ENCODE results near the gene CCDC157. TPM values are rescaled to one million over a fixed set of nuclear protein-coding genes. Genes with fewer than 3 reads are reported as not detected.

The CCDC157 gene
- total RNA-seq, 2 donors from 2014 or later: 0.76 to 0.88 TPM

DNA sequence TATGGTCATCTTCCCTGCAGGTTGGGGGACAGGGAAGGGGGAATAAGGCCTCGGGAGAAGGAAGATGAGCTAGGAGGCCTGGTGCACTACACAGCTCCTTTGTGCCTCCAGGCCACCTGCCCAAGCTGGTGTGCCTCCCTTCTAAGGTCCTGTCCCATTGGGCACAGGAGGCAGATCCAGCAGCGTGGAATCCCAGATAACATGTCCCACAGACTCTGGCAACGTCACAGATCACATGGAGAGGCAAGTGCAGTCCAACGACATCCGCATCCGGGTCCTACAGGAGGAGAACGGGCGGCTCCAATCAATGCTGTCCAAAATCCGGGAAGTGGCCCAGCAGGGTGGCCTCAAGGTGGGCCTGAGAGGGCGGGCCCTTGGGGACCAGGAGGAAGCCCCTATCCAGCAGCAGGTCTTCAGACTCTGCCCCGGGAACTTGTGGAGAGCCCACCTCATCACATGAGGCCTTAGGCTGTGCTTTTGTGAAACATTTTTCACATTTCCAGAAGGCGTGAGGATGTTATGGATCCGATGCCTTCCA is 18.6 kb downstream of the CCDC157 start:
- DNase-seq (ENCODE audit: low spot score): no peak
- intact Hi-C loops (cut with DNase I): loop anchor here in 1 of 2 donors (5.0 kb wide), 1 partner anchor 98 kb away; no protein-coding TSS in a partner anchor

DNA sequence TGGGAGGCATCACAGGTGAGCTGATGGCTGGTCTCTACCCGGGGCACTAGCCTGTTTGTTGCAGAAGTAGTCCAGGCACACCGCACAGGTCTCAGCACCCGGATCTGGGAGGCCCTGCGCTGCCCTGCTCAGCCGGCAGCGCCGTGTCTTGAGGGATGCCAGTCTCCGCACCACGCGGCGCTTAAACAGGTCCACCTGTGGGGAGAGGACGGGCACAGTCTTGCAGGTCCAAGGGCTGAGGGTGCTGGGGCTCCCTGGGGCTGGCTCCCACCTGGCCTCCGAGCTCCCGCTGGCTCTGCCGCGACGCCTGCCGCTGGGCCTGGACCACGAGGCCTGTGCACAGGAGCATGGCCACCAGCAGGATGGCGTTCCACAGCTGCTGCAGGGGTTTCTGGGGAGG is 23.2 kb downstream of the CCDC157 start:
- intact Hi-C loops (cut with DNase I): no loop called here
- DNase-seq (ENCODE audit: low spot score): no peak

DNA sequence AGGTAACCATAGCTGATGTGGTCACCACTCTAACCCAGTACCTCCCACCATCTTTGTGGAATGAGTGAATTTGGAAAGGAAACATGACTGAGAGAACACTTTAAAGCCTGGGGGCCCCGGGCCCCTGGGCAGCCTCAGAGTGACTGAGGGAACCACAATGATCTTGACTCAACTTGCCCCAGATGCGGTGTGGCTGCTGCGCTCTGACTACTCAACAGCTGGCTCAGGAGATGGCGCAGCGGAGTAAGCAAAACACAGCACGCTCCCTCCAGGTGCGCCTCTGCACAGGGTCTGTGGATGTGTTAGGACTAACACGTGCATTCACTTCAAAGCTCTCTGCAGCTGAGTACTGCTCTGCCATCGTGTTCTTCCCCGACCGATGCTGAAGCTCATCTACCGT is 24.5 kb downstream of the CCDC157 start:
- intact Hi-C loops (cut with DNase I): no loop called here
- DNase-seq (ENCODE audit: low spot score): no peak

DNA sequence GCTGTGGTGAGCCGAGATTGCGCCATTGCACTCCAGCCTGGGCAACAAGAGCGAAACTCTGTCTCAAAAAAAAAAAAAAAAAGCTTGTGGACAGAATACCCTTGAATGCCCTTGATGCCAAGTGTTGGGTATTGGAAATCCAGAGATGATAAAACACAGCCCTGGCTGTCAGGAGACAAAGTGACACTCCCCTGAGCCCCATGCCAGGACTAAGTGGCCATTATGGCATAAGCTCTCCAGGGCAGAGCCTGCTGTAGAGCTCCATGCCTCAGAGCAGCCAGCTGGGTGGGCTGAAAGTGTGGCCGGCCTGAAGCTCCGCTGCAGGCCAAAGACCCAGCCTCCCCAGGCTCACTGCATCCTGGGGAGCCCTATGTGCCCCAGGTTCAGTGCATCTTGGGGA is 25.5 kb downstream of the CCDC157 start:
- intact Hi-C loops (cut with DNase I): no loop called here
- DNase-seq (ENCODE audit: low spot score): no peak

DNA sequence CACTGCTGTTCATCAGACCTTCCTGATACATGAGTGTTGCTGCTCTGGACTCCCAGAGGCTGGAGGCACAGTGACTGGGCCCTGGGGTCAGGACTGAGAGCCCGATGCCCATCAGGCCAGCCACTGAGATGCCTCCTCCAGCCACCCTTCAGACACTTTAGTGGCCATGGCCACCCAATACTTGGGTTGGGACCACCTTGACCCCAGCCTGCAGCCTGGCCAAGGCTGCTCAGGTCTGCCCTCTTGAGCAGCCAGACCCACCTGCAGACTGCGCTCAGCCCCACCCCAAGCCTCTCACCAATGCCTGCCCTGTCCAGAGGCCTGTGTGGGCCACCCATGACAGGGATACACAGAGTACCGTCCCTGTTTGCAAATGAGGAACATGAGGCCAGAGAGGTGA is 26.3 kb downstream of the CCDC157 start:
- DNase-seq (ENCODE audit: low spot score): no peak
- intact Hi-C loops (cut with DNase I): no loop called here

DNA sequence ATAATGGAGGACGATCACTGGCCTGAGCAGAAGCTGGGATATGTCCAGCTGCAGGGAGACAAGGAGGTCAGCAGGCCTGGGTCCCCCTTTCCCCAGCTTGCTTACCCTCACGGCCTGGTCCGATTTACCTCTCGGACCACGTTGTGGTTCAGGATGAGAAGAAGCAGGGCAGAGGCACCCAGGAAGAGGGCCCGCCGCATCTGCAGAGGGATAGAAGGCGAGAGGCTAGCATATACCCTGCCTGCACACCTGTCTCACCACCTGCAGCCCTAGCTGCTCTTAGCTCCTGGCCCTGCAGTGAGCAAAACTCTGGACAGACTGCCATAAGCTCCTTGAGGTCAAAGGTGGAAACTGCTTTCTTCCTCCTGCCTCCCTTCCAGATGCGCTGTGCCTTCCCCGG is 29.1 kb downstream of the CCDC157 start:
- DNase-seq (ENCODE audit: low spot score): no peak
- intact Hi-C loops (cut with DNase I): loop anchor here (2.0 kb wide), 1 partner anchor 123 kb away; no protein-coding TSS in a partner anchor

DNA sequence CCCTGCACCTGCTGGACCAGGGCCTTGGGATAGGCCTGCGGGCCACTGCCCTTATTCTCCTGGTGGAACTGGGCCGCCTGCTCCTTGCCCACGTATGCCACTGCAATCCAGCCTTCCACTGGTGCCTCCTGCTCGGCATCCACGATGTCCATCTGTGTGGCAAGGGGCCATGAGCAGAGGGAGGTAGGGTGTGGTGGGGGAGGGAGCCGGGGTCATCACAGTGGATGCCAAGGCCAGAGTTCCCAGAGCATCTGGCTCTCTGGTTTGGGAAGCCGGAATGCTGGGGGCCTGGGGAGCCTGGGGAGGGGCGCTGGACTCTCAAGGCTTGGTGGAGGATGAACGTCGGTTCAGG is 29.8 kb downstream of the CCDC157 start:
- intact Hi-C loops (cut with DNase I): loop anchor here (2.0 kb wide), 1 partner anchor 124 kb away; no protein-coding TSS in a partner anchor
- DNase-seq (ENCODE audit: low spot score): no peak

DNA sequence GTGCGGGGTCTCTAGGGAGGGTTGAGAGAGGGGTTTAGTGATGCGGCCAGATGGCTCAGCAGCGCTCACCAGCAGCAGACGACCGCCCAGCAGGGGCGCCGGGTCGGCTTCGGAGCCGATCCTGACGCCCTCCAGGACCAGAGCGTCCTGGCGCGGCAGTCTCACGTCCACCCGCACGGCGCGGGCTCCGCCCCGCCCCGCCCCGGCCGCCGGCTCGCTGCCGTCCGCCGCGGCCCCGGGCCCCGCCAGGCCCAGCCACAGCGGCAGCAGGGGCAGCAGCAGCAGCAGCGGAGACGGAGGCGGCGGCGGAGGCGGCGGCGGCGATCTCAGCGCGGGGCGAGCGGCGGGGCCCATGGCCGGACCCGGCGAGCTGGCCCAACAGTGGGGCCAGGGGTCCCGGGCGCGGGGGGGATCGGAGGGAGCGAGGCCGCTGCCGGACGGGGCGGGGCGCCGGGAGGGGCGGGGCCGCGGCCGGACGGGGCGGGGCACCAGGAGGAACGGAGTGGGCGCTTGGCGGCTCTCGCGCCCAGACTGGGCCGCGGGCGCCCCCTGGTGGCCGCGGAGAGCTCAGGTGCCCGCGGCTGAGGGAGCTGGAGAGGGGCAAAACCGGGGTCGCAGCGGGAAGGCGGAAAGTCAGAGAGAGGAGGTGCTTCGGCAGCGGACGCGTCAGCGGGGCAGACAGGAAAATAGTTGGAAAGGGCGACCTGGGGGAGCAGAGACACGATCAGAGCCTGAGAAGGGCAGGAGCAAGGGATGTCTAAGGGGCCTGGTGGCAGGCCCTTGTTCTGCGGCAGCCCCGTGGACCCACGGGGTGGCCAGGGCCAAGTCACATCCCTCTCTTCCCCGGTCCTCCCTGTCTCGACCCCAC is 30.4 kb downstream of the CCDC157 start, which contains the start of gene RNF215:
RNF215 (minus strand) TSS at position 452 of the 868 bp plus-strand sequence; CDS start at position 354, 98 bp downstream.
- intact Hi-C loops (cut with DNase I): loop anchor here (2.0 kb wide), 1 partner anchor 124 kb away; no protein-coding TSS in a partner anchor
- peak; percentile 94 for DNase-seq (ENCODE audit: low spot score)

DNA sequence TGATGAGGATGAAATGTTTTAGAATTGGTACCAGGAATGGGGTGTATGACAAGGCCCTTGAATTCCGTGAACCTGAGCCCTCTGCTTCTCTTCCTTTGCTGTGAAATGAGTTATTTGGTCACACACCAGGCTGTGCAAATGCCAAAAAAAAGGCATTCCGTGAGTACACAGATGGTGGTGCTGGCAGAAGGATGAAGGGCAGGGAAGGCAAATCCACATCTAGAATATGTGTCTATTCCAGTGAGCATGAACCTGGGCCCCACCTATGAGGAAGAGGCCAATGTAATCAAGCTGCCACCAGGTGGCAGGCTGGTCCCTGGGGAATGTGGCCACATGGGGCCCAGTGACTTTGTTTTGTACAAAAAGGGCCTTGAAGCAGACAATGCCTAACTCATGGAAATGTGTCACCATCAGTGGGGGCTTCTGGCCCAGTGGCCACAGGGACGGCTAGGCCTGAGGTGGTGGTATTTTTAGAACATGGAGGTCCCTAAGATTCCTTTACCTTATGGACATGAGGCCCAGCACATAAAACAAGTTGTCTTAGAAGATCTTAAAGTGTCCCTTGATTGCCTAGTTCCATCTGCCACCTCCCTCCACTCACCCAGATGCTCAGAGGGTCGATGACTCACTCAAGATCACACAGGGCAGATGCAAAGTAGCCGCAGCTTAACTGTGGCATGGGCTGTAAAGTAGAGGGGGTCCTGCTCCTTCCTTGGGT is 34.3 kb downstream of the CCDC157 start:
- peak; percentile 86 for DNase-seq (ENCODE audit: low spot score)
- intact Hi-C loops (cut with DNase I): no loop called here

DNA sequence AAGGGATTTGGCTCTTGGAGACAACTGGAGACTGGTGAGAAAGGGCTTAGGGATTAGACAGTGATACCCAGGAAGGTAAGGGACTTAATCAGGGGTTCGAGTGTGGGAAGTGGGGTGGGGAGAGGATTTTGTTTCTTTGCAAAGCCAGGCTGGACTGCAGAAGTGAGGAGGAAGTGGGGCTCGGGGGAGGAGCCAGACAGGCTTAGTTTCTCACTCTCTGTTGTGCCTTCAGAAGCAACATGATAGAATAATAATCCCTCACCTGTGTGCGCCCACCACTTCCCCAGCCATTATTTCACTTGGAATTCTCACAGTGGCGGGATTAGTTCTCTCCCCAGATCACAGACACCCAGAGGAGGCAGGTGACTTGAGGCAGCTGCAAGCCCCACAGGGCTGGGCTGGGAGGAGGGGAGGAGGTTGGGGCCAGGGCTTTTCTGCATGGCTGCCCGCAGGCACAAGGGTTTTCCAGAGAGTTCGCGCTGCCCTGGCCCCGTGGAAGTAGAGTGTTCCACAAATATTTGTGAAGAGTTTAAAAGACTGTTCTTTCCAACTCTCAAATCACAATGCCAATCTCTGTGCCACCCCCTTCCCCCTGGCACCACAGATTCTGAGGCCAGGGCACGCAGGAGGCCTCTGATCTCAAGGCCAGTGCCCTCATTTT is 36.0 kb downstream of the CCDC157 start:
- intact Hi-C loops (cut with DNase I): no loop called here
- no peak for DNase-seq (ENCODE audit: low spot score)

DNA sequence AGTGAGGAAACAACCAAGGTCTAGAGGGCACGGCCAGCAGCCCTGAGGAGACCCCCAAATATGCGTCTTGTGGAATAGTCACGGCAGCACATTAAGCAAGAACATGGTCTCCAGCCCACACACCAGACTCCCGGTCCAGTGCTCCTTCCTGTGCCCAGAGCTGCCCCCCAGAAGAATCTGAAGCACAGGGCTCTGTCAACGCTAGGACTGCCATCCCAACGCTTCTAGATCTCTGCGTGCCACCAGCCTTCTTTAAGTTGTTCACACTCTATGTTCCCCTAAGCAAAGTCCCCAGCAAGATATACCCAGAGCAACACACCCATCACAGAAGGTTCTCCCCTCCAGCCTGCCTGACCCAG is 36.5 kb downstream of the CCDC157 start:
- no peak for DNase-seq (ENCODE audit: low spot score)
- intact Hi-C loops (cut with DNase I): no loop called here

DNA sequence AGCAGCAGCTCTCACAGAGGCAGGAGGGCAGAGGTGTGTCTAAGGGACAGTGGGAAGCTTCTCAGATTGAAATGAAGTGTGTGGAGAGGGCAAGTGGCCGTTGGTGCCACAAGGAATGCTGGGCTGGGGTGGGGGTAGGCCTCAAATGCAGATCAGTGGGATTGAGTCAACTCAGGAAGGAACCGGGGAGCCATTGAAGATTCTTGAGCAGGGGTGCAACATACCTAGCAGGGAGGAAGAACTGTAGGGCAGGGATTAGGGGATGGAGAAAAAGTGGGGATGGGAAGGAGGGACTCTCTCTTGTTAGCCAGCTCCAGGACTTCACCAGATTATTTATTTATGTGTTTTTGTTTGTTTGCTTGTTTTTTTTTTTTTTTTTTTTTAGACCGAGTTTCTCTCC is 37.1 kb downstream of the CCDC157 start:
- intact Hi-C loops (cut with DNase I): no loop called here
- DNase-seq (ENCODE audit: low spot score): no peak

DNA sequence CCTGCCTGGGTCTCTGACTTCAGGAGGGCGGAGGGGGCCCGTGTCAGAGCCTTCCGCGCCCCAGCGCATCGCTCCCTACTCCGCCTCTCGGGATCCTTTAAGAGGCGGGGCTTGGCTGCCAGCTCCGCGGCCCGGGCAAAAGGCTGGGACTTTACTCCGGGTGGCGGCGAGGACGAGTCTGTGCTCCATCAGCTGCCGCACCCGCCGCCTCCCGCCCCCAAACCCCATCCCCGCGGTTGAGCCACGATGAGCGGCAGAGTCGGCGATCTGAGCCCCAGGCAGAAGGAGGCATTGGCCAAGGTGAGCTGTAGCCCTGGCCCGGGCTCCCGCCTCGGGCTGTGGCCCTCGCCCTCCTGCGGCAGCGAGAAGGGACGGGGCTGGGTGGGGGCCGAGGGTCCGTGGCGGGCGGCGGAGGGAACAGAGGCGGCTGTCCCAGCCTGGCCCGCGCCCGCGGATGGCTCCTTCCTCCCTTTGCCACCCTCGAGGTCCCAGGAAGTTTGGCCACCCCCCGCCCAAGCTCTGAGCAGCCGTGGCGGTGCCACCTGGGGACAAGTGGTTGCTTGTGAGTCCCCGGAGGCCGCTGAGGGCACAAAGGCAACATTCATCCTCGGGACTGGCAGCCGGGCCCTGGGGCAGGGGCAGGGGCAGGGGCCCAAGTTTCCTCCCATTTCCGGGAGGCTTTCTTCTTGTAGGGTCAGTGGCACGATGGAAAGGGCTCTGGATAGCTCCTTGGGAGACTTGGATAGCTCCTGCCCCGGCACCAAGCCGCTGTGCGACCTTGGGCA is 40.3 kb downstream of the CCDC157 start, which contains the start of gene SEC14L2:
SEC14L2 (plus strand) TSS at position 148 of the 785 bp plus-strand sequence; CDS start at position 247, 99 bp downstream.
- intact Hi-C loops (cut with DNase I): no loop called here
- DNase-seq (ENCODE audit: low spot score): peak; percentile 90

DNA sequence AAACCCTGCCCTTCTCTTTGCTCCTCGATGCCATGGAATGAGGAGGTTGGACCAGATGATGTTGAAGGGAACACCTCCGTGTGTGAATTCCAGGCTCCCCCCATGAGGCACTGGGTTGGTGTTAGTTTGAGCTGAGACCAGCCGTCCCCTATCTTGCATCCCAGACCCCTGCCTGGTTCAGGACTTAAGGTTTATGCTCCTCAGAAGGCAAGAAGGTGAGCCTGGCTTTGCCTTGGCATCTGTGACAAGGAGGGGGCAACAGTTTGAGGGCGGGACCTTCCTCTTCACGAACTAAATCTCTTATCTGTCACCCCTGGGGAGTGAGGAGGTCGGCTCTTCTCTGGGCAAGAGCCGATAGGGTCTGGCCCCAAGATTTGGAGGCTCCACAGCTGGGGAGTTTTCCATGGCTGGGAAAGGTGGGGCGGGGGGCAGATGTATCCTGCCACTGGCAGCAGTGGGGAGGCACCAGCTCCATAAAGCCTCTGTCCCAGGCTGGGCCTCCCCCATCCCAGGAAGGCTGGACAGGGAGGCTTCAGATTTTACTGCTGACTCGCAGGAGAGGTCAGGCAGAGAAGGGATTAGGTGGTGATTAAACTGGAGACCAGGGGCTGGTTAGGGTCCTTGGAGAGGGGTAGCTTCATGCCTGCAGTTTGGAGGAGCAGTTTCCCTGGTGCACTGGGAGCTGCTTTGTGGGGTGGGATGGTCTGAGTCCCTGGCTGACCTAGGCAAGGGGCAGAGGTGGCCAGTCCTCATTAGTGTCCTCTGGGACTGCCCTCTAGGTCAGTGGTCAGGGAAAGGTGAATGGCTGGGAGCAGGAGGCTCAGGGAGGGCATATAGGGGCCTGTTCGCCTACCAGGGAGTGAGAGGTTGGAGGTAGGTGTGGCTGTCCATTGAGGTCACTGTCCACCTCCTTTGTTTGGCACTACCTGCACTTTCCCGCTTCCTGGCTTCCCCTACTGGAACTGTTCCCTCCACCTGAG is 41.1 kb downstream of the CCDC157 start:
- intact Hi-C loops (cut with DNase I): no loop called here
- DNase-seq (ENCODE audit: low spot score): no peak

DNA sequence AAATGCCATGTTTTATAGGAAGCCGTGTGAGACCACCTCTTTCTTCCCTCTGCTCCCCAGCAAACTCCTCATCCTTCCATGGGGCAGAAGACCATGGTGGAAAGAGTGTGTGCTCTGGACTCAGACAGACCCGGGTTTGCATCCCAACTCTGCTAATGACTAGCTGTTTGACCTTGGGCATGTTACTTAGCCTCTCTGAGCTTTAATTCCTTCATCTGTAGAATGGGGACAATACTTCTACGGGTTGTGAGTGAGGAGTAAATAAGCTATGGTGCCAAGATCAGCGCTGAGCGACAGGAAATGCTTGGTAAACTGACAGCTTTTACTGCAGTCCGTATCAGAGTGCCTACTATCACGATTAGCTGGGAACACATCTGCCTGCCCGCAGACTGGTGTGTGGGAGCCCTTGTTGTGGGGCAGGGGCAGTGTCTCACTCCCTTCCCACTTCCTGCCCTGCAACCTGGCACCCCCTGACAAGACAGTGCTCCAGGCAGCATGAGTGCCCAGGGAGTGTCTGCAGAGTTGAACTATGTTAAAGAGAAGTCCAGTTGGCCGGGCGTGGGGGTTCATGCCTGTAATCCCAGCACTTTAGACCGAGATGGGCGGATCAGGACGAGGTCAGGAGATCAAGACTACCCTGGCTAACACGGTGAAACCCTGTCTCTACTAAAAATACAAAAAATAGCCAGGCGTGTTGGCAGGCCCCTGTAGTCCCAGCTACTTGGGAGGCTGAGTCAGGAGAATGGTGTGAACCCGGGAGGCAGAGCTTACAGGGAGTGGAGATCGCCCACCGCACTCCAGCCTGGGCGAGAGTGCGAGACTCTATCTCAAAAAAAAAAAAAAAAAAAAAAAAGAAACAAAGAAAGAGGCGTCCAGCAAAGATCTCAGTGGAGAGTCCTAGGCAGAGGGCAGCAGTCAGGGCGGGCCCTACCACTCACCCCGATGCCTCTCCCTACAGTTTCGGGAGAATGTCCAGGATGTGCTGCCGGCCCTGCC is 42.2 kb downstream of the CCDC157 start:
- intact Hi-C loops (cut with DNase I): no loop called here
- DNase-seq (ENCODE audit: low spot score): no peak

DNA sequence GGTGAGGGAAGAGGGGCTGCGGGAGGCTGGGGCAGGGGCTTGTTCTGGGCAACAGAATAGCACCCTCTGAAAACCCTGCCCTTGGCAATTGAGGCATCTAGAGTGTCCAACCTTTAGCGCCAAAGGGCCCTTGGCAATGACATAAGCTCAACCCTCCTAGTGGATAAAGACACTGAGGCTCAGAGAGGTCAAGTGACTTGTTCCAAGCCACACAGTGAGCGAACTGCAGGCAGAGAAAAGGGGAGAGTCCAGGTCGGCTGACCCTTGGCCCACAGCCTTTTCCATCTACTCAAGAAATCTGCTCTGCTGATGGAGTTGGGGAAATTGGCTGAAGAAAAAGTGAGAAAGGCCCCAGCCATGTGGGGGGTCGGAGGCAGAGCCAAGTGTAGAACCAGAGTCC is 42.9 kb downstream of the CCDC157 start:
- DNase-seq (ENCODE audit: low spot score): no peak
- intact Hi-C loops (cut with DNase I): no loop called here

DNA sequence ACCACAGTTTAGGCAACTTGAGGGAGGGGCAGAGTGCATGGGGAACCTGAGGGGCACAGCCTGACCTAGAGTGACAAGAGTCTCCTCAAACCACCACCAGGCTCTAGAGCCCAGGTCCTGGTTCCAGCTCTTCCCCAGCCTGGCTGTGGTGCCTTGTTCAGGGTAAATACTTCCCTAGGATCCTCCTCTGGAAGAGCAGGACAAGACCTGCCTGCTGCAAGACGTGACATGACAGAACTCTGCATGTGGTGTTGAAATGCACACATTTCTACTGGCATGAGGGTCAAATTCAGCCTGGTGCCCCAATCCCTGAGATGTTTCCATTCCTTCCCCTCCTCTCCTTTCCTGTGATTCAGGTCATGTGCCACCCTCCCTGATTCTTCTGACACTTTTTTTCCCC is 43.4 kb downstream of the CCDC157 start:
- no peak for DNase-seq (ENCODE audit: low spot score)
- intact Hi-C loops (cut with DNase I): no loop called here
